ENCODE data around the gene PTPRCAP. TPM values are rescaled to one million over a fixed set of nuclear protein-coding genes. Genes with fewer than 3 reads are reported as not detected.
"Not testable (repeated sequence)": the region's sequence is repeated elsewhere in the genome, so short reads cannot be mapped to it uniquely, and the experiment has no call there.

The PTPRCAP gene
- total RNA-seq, 2 donors from 2014 or later = 65.2 to 131 TPM

DNA sequence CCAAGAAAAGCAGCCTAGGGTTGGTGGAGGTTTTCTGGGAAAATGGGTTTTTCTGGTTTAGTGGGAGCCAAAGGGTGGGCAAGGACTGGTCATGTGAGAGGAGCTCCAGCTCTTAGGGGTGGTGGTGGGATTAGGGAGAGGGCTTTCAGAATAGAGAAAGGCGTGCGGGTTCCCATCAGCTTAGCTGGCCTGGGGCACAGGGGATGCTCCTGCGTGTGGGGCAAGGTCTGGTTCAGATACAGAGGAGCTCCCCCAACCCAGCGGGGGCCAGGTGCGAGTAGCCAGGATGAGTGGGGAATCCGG, 30.9 kb upstream of the PTPRCAP start:
- Mint-ChIP-seq H3K27ac (peak overlapping the region; percentile 82 to 97), H3K36me3 (peaks cover 7 to 15% of the 10 kb centered on the region in 2 donors), H3K9me3 (no peaks in the 10 kb centered on the region)
- no peak for DNase-seq (ENCODE audit: low spot score in 2 of 2)
- ATAC-seq = peak in 1 of 2 donors; percentile 1

DNA sequence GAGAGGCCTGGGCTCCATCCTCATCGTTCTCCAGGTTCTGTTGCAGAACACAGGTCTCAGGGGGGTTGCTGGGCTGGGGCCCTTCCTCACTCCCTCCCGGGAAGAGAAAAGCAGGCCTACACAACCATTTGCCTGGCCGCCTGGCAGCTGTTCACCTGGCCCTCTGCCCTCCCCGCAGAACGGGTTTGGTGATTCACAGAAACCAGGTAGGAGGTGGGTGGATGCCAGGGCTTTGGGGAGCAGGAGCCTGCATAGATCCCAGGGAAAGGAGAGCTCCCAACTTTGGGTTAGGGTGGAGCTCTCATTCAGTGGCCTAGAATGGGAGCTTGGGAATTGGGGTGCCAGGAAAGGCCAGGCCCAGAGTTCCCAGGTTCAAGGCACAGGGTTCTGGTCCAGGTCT, 30.6 kb upstream of the PTPRCAP start:
- no peak for DNase-seq (ENCODE audit: low spot score in 2 of 2)
- Mint-ChIP-seq H3K9me3 (no peaks in the 10 kb centered on the region), H3K36me3 (peaks cover 7 to 15% of the 10 kb centered on the region in 2 donors), H3K27ac (peak overlapping the region; percentile 82 to 97)
- ATAC-seq = no peak

DNA sequence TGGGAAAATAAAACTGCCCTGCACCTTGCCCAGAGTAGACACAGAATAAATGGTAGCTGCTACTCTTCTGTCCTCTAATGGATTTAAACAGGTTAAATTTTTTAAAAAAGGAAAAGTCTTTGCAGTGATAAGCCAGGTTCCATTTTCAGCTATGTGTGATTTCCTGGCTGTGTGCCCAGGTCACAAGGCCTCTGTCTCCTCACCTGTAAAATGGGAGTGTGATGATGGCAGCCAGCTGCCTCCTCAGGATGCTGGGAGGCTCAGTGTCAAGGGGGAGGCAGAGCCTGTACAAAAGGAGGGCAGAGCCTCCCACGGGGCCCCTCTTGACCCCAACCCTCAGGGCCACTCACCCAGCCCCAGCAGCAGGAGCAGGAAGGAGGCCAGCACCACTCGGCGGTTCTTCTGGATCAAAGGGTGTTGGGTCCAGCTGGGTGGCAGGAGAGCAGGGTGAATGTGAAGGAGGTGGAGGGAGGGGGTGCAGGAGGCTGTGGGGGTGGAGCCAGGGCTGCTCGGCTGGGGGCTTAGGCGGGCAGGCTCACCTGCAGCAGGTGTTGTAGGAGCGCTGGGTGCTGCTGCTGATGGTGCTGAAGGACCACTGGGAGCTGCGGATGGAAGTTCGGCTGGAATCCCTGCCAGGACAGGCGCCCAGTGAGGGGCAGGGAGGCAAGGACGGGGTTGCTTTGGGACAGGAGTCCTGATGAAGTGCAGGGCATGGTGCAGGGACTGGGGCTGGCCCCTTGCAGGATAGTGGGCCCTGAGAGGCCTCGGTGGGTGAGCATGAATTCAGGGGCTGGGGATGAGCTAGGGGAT, 29.7 kb upstream of the PTPRCAP start:
- Mint-ChIP-seq H3K36me3 (peaks cover 7 to 15% of the 10 kb centered on the region in 2 donors), H3K27ac (peak overlapping the region; percentile 82 to 97), H3K9me3 (no peaks in the 10 kb centered on the region)
- DNase-seq (ENCODE audit: low spot score in 2 of 2) (no peak), ATAC-seq (no peak)

DNA sequence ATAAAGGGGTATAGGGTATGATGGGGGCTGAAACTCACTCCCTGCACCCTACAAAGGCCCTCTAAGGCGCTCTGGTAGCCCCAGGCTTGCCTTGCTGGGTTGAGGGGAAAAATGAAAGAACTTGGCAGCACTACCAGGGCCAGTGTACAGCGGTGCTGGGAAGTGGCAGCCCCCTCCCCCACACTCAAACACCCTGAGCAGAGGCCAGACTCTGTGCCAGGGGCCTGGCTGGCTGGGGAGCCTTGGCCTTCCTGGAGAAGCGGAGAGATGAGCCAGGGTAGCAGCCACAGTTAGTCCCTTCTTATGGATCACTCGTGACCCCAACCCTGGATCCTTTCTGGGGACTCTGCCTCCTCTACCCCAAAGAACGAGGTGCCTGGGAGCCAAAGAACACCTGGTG, 28.9 kb upstream of the PTPRCAP start:
- Mint-ChIP-seq H3K9me3 (no peaks in the 10 kb centered on the region), H3K27ac (no peak overlapping the region), H3K36me3 (peaks cover 7 to 15% of the 10 kb centered on the region in 2 donors)
- DNase-seq (ENCODE audit: low spot score in 2 of 2) = no peak
- no peak for ATAC-seq

DNA sequence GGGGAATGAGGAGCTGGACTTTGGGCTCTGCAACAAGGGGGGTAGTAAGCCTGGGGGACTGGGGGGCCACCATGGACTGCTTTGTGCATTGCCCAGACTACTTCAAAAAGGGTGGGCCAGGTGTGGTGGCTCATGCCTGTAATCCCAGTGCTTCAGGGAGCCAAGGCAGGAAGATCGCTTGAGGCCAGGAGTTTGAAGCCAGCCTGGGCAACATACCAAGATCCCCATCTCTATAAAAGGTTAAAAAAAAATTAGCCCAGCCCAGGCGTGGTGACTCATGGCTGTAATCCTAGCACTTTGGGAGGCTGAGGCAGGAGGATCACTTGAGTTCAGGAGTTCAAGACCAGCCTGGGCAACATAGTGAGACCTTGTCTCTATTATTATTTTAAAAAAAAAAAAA, 28.0 kb upstream of the PTPRCAP start:
- not testable (repeated sequence) for ATAC-seq; H3K9me3 Mint-ChIP-seq; DNase-seq (ENCODE audit: low spot score in 2 of 2)
- peak overlapping the region in 1 of 2 donors; percentile 97 for H3K27ac Mint-ChIP-seq
- H3K36me3 Mint-ChIP-seq = peaks cover 7 to 15% of the 10 kb centered on the region in 2 donors

DNA sequence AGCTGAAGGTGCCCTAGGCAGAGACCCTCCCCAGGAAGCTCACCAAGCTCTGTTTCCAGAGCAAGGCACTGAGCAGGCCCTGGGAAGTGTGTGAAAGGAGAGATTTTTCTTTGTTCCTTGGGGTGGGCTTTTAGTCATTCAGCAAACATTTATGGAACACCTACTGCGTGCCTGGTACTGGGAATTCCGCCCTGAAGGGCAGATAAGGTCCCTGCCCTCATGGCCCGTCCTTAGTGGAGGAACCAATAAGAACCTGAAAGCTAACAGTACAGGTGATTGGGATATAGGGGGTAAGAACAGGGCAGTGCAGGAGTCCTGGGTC, 27.7 kb upstream of the PTPRCAP start:
- peak overlapping the region in 1 of 2 donors; percentile 97 for H3K27ac Mint-ChIP-seq
- H3K9me3 Mint-ChIP-seq = no peaks in the 10 kb centered on the region
- H3K36me3 Mint-ChIP-seq = peaks cover 7 to 15% of the 10 kb centered on the region in 2 donors
- ATAC-seq (no peak), DNase-seq (ENCODE audit: low spot score in 2 of 2) (no peak)

DNA sequence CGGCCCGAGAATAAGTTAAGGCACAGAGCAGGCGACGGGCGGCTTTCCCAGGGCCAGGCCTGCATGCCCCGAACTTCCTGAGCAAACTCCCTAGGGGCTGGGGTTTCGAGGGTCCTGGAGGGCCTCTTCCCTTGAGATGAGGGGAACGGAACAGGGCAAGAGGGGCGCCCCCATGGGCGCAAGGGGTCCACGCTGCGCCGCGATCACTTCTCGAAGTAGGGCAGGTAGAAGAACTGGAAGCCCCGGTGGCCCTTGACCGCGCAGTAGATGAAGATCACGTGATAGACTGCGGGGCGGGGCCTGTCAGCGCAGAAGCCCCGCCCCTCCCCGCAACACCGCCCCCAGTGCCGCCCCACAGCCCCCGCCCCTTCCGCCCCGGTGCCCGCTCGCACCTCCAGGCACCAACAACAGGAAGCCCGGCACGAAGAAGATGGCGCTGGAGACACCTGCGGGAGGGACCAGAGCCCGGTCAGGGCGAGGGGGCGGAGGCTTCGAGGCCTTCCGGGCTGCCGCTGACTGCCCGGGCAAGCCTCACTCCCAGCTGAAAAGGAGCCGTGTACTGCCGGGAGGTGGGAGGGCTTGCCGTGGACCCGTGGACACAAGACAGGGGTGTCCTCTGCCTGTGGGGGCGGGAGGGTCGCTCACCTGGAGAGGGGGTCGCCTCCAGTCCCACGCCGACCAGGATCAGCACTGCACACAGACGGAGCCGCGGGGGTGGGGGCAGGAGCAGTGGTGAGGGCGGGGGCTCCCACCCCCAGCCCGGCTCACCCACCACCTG, 27.1 kb upstream of the PTPRCAP start:
- H3K27ac Mint-ChIP-seq = peak overlapping the region; percentile 81 to 97
- peaks cover 7 to 15% of the 10 kb centered on the region in 2 donors for H3K36me3 Mint-ChIP-seq
- H3K9me3 Mint-ChIP-seq = no peaks in the 10 kb centered on the region
- ATAC-seq (peak; percentile 81 to 86), DNase-seq (ENCODE audit: low spot score in 2 of 2) (peak; percentile 91 to 92)

DNA sequence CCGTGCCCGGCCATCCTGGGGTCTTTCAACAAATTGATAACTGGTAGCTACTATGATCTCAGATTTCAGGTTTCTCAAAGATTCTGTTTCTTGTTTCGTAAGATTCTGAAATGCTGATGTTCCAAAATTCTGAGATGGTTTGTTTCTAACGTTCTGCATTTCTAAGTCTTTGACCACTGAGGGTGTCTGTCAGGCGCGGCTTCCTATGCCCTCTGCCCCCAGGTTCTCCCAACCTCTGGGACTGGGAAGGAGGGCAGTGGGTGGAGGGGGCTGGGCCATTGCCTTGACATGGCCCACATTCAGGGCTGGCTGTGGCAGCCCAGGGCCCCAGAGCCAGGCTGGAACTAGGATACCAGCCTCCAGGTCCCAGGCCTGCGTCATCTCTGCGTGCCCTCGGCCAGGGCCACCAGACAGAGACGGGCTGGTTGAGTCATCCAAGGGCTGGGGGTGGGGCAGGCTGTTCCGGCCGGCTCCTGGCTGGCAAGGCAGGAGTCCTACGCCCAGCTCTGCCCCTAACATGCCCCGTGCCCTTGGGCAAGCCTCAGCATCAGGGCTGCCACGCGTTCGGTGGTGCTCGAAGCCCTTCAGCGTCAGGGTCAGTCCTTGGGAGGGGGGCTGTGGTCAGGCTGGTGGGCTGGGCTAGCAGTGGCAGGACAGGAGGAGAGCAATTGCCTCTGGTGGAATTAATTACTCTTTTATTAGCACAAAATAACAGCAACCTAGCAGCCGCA, 26.4 kb upstream of the PTPRCAP start:
- ATAC-seq (no peak), DNase-seq (ENCODE audit: low spot score in 2 of 2) (peak in 1 of 2 donors; percentile 56)
- H3K36me3 Mint-ChIP-seq = peaks cover 7 to 15% of the 10 kb centered on the region in 2 donors
- H3K9me3 Mint-ChIP-seq = no peaks in the 10 kb centered on the region
- peak overlapping the region; percentile 81 to 97 for H3K27ac Mint-ChIP-seq

DNA sequence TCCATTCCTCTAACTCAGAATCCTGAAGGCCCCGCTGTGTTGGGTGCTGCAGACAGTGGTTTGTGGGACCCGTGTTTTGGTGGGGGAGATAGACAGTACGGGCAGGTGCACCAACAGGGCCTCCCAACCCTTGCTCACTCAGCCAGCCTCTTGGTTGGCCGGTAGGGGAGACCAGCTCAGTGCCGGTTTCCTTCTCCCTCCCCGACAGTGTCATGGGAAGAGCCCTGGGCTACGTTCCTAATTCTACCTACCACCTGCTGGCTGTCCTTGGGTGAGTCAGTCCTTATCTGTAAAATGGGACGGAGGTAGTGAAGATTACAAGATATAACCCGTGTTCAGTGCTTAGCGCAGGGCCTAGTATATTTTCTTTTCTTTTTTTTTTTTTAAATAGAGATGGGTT, 25.7 kb upstream of the PTPRCAP start:
- no peaks in the 10 kb centered on the region for H3K9me3 Mint-ChIP-seq
- peaks cover 7 to 11% of the 10 kb centered on the region in 2 donors for H3K36me3 Mint-ChIP-seq
- DNase-seq (ENCODE audit: low spot score in 2 of 2) (no peak), ATAC-seq (no peak)
- no peak overlapping the region for H3K27ac Mint-ChIP-seq

DNA sequence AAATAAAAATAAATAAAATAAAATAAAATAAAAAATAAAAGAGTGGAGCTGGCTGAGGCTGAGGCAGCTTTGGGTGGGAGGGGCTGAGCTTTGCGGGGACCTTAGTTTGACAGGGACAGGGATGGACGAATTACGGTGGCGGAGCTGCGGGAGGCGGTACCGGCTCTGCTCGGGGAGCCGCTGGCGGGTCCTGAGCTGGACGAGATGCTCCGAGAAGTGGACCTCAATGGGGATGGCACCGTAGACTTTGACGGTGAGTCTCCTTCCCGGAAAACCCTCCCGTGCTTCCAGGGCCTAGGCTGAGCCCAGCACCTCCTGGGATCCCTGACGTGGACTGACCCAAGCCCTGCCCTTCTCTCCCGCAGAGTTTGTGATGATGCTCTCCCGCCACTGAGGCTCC, 20.8 kb upstream of the PTPRCAP start:
- no peaks in the 10 kb centered on the region for H3K36me3 Mint-ChIP-seq
- no peak for ATAC-seq
- no peaks in the 10 kb centered on the region for H3K9me3 Mint-ChIP-seq
- no peak overlapping the region for H3K27ac Mint-ChIP-seq
- DNase-seq (ENCODE audit: low spot score in 2 of 2) = no peak

DNA sequence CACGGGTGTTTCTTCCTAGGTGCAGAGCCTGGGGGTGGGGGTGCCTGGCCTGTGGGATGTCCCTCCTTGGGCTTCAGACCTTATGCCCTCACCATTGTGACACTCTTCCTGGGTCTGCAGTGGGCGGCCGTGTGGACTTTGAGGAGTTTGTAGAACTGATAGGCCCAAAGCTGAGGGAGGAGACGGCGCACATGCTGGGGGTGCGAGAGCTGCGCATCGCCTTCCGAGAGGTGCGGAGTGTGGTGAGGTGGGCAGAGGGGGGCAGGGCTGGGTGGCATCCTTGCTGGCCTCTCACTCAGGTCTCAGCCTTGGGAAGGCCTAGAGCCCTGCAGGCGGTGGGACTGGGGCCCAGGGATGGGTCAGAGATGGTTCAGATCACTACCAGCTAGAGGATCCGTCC, 20.0 kb upstream of the PTPRCAP start:
- ATAC-seq (no peak), DNase-seq (ENCODE audit: low spot score in 2 of 2) (no peak)
- Mint-ChIP-seq H3K36me3 (no peaks in the 10 kb centered on the region), H3K27ac (peak overlapping the region in 1 of 2 donors; percentile 46), H3K9me3 (no peaks in the 10 kb centered on the region)

DNA sequence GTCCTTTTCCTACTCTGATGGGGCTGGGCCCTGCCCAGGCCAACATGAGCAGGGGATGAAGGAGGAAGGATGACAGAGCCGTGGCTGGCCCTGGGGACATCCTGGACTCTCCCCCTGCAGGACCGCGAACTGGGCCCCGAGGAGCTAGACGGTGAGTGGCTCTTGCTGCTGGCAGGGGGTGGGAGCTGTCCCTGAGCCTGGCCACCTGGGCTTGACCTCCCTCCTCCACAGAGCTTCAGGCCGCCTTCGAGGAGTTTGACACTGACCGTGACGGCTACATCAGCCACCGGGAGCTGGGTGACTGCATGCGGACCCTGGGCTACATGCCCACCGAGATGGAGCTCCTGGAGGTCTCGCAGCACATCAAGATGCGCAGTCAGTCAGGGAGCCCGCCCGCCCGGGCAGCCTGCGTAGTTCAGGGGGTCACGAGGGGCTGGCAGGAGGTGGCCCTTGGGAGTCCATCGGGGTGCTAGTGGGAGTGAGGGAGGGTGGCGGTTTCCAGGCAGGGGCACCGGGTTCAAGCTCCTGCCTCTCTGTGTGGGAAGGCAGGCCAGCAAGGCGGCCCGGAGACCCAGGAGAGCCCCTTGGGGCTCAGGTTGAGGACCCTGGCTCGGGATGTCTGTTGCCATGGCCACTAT, 18.7 kb upstream of the PTPRCAP start:
- no peak for DNase-seq (ENCODE audit: low spot score in 2 of 2)
- Mint-ChIP-seq H3K9me3 (no peaks in the 10 kb centered on the region), H3K36me3 (no peaks in the 10 kb centered on the region), H3K27ac (no peak overlapping the region)
- no peak for ATAC-seq

DNA sequence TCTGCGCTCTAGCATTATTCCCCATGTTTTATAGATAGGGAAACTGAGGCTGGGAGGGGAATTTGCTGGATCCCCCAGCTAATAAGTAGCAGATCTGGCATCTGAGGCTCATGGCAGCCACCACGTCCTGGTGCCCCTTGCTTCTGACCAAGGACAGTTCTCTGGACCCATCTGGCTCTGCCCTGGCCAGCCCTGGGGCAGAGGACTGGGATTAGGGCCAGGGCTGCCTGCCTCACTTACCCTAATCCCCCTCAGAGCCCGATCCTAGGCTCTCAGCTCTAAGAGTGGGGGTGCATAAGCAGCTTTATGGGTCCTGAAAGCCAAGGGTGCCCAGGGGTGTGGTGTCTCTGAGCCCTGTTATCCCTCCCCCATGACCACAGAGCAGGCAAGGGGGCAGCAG, 17.6 kb upstream of the PTPRCAP start, which contains the start of gene CABP4:
TSS of gene CABP4 (plus strand) at position 301 of the 400 bp plus-strand sequence. CDS start at position 371, 70 bp downstream.
- no peak for ATAC-seq
- Mint-ChIP-seq H3K36me3 (no peaks in the 10 kb centered on the region), H3K9me3 (no peaks in the 10 kb centered on the region), H3K27ac (peak within 1 kb of the TSS; percentile 31 to 74)
- DNase-seq (ENCODE audit: low spot score in 2 of 2) = no peak

DNA sequence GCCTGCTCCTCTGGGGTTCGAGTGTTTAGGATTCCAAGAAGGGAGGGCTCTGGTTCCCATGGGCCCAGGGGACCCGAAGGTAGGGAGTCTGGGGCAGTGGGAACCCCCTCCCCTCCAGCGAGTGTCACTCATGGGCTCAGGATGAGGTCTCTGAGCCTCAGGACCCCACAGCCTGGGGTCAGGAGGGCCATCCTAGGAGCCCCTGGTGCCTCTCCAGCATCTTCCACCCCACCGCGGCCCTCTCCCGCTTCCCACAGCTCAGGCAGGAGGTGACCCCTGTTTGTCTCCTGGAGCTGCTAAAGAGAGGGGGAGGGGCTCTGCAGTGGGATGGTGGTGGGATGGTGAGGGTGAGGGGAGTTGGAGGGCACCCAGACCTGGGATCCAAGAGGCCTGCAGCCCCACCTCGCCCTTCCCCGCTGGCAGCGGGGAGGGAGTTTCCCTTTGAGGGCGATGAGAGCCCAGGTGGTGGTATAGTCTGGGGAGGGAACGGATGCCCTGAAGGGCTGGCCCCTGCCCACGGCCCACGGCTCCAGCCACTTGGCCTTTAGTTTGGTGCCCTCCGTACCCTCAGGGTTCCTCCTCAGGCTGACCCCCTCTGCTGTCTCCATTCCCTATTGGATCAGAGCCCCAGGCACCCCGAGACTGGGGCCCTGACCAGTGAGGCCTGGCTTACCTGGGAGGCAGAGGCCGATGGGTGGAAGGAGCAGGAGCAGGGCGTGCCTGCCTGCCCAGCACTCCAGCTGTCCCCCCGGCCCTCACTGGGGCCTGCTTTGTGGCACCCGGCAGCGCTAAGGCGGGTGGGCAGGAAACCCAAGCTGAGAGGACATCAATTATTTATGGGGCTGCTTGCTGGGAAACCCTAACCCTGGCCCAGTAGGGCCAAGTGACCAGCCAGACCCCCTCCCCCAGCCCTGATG, 16.6 kb upstream of the PTPRCAP start:
- H3K27ac Mint-ChIP-seq = peak overlapping the region in 1 of 2 donors; percentile 74
- no peak for DNase-seq (ENCODE audit: low spot score in 2 of 2)
- no peaks in the 10 kb centered on the region for H3K9me3 Mint-ChIP-seq
- ATAC-seq = no peak
- no peaks in the 10 kb centered on the region for H3K36me3 Mint-ChIP-seq

DNA sequence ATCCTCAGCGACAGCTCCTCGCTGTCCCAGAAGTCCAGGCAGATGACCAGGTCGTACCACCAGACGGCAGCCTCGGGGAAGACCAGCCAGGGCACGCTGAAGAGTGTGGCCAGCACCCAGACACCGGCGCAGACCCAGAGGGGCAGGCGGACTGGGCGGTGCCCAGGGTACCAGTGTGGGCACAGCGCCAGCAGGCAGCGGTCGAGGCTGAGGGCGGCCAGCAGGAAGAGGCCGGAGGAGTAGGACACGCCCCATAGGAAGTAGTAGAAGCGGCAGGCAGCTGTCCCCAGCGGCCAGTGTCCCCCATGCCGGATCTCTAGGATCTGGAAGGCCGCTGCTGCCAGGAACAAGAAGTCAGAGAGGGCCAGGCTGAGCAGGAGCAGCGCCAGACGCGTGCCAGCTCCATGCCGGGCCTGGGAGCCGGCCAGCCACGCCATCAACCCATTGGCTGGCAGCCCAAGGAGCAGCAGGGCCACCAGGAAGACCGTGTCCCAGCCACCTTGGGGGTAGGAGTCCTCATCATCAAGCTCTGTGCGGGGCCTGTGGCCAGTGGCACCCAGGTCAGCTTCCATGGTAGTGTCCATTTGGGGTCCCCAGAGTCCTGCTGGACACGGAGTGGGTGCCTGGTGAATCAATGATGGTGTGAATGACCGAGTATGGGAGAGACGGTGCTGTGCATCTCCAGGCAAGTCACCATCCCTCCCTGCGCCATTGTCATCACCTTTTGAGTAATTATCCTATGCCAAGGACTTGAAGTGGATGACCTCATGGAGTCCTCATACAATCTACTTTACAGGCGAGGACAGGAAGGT, 14.9 kb upstream of the PTPRCAP start, which contains the start of gene GPR152:
TSS of gene GPR152 (minus strand) at position 589 of the 812 bp plus-strand sequence. CDS start at position 584, 5 bp downstream.
- Mint-ChIP-seq H3K9me3 (no peaks in the 10 kb centered on the region), H3K27ac (peak within 1 kb of the TSS; percentile 52 to 58), H3K36me3 (no peaks in the 10 kb centered on the region)
- DNase-seq (ENCODE audit: low spot score in 2 of 2) (no peak), ATAC-seq (no peak)
